ENCODE data around the gene IL24.

- TF ChIP-seq JUNB (IDR thresholded peaks at IDR 0.05) = no peak
- no peak for TF ChIP-seq PML (IDR thresholded peaks at IDR 0.05; ENCODE audit: low read length)
- no peak for TF ChIP-seq RBBP5 (conservative IDR thresholded peaks at IDR 0.05)
- TF ChIP-seq ZBTB40 (IDR thresholded peaks at IDR 0.05; ENCODE audit: borderline replicate concordance) = no peak
- TF ChIP-seq, protein P1, sequence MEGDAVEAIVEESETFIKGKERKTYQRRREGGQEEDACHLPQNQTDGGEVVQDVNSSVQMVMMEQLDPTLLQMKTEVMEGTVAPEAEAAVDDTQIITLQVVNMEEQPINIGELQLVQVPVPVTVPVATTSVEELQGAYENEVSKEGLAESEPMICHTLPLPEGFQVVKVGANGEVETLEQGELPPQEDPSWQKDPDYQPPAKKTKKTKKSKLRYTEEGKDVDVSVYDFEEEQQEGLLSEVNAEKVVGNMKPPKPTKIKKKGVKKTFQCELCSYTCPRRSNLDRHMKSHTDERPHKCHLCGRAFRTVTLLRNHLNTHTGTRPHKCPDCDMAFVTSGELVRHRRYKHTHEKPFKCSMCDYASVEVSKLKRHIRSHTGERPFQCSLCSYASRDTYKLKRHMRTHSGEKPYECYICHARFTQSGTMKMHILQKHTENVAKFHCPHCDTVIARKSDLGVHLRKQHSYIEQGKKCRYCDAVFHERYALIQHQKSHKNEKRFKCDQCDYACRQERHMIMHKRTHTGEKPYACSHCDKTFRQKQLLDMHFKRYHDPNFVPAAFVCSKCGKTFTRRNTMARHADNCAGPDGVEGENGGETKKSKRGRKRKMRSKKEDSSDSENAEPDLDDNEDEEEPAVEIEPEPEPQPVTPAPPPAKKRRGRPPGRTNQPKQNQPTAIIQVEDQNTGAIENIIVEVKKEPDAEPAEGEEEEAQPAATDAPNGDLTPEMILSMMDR (IDR thresholded peaks at IDR 0.05 in 2 of 3, conservative IDR thresholded peaks at IDR 0.05 in 1 of 3; ENCODE audit: control insufficient read depth in 2 of 3, extremely low read depth in 1 of 3, insufficient read depth in 1 of 3, low read depth in 3 of 3, low read length in 3 of 3) = no peak
- no peak for TF ChIP-seq TAF1 (IDR thresholded peaks at IDR 0.05; ENCODE audit: borderline replicate concordance, low read depth, low read length)
These were observed at the start of gene IL24 for GRCh38 chr1:206897175-206897574.
